Measurements from ENCODE around the gene FIP1L1.

- no peak for TF ChIP-seq ZNF678 (CRISPR knock-in tag; IDR thresholded peaks at IDR 0.05)
- TF ChIP-seq CTCF (CRISPR knock-in tag; IDR thresholded peaks at IDR 0.05): no peak
- TF ChIP-seq ZNF446 (CRISPR knock-in tag; IDR thresholded peaks at IDR 0.05): no peak
- no peak for TF ChIP-seq ZNF773 (CRISPR knock-in tag; IDR thresholded peaks at IDR 0.05; ENCODE audit: borderline replicate concordance)
- TF ChIP-seq RAD51 (IDR thresholded peaks at IDR 0.05; ENCODE audit: borderline replicate concordance): no peak
Measured at GRCh38 chr4:53355930-53356521, 21.4 kb upstream of the FIP1L1 start.
